Suppressor macrophage (primary cell): ENCODE measurements around the gene IPO5.
"Not testable (repeated sequence)": the region's sequence is repeated elsewhere in the genome, so short reads cannot be mapped to it uniquely, and the experiment has no call there.

Experiments used
- DNase-seq, 4 experiments: peaks; one replicate each; pipeline ENCODE4 v3.0.0-alpha.2; 2020 to 2022

IPO5 gene

DNA sequence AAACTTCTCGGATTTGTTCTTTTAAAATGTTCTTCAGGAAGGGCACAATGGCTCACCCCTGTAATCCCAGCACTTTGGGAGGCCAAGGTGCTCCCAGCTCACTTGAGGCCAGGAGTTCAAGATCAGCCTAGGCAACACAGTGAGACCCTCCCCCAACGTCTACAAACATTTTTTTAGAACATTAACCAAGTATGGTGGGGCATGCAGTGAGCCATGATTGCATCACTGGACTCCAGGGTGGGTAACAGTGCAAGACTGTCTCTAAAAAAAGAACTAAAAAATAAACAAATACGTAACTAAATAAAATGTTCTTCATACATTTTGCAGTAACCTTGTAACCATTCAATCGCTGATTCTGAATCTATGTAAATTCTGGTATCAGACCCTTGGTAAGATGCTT, 2.1 kb upstream of the IPO5 start:
- no peak for DNase-seq

- not testable (repeated sequence) for DNase-seq
Observed at GRCh38 chr13:97952831-97953230, 644 bp upstream of the IPO5 start.

- no peak for DNase-seq
Observed at GRCh38 chr13:97961340-97961739, 7.9 kb downstream of the IPO5 start.

- DNase-seq: no peak
Observed at GRCh38 chr13:97962887-97963286, 9.4 kb downstream of the IPO5 start.

GRCh38 chr13:97967226-97967625, 13.8 kb downstream of the IPO5 start:
- no peak for DNase-seq

DNA sequence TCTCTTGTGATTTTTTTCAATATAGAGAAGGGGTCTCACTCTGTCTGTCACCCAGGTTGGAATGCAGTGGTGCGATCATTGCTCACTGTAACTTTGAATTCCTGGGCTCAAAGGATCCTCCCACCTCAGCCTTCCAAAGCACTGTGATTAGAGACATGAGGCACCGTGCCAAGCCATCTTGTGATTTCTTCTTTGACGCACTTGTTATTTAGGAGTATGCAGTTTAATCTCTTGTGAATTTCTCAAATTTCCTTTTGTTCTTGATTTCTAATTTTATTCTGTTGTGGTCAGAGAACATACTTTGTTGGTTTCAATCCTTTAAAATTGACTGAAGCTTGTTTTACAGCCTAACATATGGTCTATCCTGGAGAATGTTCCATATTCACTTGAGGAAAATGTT, 14.5 kb downstream of the IPO5 start:
- DNase-seq: no peak

DNA sequence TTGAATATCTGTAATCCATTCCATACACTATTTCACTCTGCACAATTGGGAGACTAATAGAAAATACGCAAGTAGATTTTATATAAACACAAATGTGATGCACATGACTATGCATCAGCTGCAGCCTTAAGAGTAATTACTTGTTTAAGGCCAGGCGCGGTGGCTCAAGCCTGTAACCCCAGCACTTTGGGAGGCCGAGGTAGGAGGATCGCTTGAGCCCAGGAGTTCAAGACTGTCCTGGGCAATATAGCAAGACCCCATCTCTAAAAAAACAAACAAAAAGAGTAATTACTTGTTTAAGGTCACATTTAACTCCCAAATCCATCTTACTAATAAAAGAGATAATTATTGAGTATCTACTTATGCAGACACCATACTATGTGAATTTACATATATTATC, 18.0 kb downstream of the IPO5 start:
- no peak for DNase-seq

DNA sequence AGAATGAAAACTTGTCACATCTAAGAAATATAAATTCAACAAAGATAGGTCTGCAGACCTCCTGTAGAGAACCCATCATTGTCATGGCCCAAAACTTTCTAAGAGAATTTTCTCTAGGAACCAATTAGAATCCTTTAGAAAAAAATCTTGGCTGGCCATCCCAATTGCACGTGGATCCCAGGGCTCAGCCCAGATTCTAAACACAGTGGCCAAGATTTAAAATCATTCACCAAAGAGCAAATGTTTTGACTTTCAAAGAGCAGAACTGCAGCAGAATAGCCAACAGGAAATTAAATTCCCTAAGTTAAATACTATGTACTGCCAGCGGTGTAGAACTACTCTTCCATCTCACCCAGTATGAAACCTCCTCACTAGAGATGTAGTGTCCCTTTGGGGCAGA, 21.3 kb downstream of the IPO5 start:
- DNase-seq: no peak

- DNase-seq: no peak
Observed at GRCh38 chr13:97975280-97975847, 21.9 kb downstream of the IPO5 start.

DNA sequence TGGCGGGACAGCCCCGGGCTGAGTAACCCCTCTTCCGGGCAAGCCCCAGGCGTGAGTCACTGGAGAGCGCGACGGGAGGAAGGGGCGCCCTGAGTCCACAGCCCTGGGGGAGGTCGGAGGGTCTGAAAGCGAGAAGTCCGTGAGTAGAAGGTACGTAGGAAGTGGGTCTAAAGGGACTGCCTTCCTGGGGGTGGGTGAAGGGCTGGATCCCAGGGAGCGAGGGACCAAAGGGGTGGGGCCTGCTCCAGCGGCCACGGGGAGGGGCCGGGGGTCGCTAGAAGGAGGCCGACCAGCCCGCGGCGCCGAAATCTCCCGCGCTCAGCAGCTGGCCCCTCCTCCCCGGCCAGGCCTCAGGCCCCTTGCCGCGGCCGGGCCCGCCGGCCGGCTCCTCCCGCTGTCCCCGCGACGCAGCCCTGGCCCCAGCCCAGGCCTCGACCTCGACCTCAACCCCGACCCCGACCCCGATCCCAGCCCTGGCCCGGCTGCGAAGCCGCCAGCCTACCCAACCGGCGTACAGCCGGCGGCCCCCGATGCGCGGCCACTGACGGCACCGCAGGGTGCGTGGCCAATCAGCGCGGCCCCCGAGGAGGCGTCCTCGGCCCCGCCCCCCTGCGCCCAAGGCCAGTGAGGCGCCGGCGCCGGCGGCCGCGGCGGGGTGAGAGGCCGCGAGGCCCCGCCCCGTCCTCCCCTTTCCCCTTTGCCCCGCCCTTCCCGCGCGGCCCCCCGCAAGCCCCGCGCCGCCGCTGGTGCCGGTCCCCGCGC, 22.6 kb downstream of the IPO5 start:
- DNase-seq: peak; percentile 92 to 97 (median 96)

DNA sequence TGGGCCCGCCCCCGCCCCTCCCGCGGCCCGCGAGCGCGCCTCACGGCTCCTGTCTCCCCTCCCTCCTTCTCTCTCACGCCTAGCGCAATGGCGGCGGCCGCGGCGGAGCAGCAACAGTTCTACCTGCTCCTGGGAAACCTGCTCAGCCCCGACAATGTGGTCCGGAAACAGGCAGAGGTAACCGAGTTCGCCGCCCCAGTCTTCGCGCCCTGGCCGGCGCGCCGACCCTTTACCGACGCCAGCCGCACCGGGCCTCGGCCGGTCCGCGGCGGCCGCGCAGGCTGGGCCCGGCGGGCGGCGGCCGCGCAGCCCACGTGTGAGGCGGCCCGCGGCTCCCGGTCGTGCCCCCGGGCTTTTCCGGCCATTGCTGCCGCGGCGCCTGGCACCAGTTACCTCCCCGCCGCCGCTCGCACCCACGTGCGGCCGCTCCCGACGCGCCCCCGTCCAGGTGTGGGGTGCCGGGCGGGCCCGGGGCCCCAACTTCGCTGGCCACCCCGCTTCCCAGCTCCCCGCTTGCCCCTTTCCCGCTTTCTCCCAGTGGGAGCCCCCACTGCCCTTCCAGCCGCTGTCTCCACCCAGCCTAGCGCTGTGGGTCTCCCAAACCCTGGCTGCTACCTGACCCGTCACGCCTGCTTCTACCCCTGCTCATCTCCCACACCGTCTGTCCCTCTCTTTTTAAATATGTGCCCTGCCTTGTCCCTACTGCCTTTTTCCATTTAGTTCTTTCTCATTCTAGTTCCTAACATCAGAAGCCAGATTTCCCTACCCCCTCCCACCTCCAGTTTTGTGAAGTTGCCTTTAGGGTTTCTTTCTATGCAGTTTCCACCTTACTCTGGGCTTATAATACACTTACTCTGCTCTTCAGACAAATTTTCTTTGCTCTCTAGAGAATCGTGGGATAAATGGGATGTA, 23.4 kb downstream of the IPO5 start:
- DNase-seq: peak; percentile 31 to 73 (median 51)

DNA sequence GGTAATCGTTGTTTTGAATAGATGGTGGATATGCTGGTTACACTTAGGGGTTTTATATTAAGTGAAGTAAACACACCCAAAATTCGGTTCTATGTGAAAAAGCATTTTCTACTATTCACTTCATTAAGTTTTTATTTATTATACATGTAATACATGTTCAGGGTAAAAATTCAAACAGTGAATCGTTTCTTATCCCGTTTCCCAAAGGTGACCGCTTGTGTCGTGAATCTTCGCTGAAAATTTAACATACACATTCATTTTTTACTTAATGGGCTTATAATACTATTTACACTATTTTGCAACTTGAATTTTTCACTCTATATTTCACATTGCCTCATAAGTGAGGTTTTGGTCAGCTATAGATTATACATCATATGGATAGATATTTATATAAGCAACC, 24.5 kb downstream of the IPO5 start:
- no peak for DNase-seq

DNA sequence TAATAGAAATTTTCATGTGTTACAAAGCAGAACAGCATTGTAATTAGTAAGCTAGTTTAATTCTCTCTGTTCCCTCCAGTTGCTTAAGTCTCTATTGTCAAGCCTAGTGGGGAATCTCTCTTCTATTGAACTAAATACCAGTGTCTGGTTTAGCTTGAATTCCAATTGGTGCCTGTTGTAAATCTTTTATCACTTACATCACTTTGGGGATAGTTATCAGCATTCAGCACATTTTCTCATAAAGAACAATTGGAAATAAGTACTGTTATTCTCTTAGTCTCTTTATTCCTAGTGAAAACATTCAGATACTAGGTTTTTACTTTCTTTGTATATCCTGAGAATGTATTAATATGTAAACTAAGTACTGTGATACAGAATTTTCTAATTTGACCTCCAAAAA, 25.2 kb downstream of the IPO5 start:
- no peak for DNase-seq

GRCh38 chr13:97979051-97979450, 25.6 kb downstream of the IPO5 start:
- no peak for DNase-seq

GRCh38 chr13:97979556-97979955, 26.1 kb downstream of the IPO5 start:
- no peak for DNase-seq

GRCh38 chr13:97982286-97982685, 28.8 kb downstream of the IPO5 start:
- no peak for DNase-seq

- peak; percentile 57 to 84 (median 78) for DNase-seq
Observed at GRCh38 chr13:97986835-97987234, 33.4 kb downstream of the IPO5 start.

GRCh38 chr13:97999653-98000052, 46.2 kb downstream of the IPO5 start:
- DNase-seq: no peak

GRCh38 chr13:98004107-98004506, 50.6 kb downstream of the IPO5 start:
- no peak for DNase-seq

DNA sequence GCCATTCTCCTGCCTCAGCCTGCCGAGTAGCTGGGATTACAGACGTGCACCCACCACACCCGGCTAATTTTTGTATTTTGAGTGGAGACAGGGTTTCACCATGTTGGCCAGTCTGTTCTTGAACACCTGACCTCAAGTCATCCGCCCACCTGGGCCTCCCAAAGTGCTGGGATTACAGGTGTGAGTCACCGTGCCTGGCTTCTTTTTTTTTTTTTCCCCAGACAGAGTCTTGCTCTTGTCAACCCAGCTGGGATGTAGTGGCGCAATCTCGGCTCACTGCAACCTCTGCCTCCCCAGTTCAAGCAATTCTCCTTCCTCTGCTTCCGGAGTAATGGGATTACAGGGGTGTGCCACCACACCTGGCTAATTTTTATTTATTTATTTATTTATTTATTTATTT, 51.5 kb downstream of the IPO5 start:
- peak in 1 of 4 experiments; percentile 3 for DNase-seq

GRCh38 chr13:98007001-98007400, 53.5 kb downstream of the IPO5 start:
- DNase-seq: no peak

GRCh38 chr13:98013241-98013640, 59.8 kb downstream of the IPO5 start:
- no peak for DNase-seq

DNA sequence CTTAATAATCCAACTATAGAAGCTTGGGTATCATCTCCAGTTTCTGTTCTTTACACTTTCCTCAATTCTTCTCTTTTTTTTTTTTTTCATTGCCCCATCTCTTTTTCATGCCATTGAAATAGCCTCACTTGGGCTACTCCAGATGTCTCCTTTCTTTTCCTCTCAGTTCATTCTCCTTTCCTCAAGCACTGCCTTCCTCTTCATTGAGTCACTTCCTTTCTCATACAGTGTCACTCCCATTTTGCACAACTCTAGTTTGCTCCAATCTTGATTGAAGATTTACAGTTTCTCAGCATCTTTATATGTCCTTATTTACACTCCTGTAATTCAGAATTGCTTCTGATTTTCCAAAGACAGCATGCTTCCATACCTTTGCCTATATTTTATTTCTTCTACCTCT, 61.3 kb downstream of the IPO5 start:
- peak in 2 of 4 experiments; percentile 2 to 4 for DNase-seq

DNA sequence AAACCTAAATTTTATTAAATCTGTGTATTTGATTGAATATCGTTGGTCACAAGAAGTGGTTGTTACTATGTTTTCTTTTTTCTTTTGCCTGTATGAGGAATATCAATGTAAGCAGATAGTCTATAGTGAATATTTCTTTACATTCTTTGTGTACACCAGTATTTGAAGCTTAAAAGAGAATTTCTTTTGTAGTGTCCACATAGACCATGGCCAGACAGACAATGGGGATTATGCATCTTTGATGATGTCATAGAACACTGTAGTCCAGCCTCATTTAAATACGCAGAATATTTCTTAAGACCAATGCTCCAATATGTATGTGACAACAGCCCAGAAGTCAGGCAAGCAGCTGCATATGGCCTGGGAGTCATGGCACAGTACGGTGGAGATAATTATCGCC, 64.8 kb downstream of the IPO5 start:
- DNase-seq: no peak
